Kidney (tissue), 14 donors: ENCODE measurements around the gene HFM1. TPM values are rescaled to one million over a fixed set of nuclear protein-coding genes. Genes with fewer than 3 reads are reported as not detected.

Source experiments
- DNase-seq, 5 donors: peaks; one replicate each; pipeline ENCODE4 v3.0.0-alpha.2; 2013 to 2020
- FAIRE-seq: peaks from 2 replicates; lab custom pipeline; 2012; peaks lifted over from hg19 to GRCh38; lab: Jason Lieb, UNC
- H3K27ac ChIP-seq, 2 donors: one replicate each; pipeline ENCODE4 v1.7.0; 2013; ENCODE audit warnings: low read depth in 2 of 2, low read length in 2 of 2, inconsistent platforms in 1 of 2
- H3K27me3 ChIP-seq: one replicate; pipeline ENCODE4 v1.7.1; 2013; ENCODE audit warnings: low read length, inconsistent platforms; ENCODE audit not compliant: control insufficient read depth, insufficient read depth
- H3K36me3 ChIP-seq, 3 donors: one replicate each; pipeline versions ENCODE4 v1.7.0 to v1.7.1; 2013; ENCODE audit warnings: low read length in 3 of 3, control low read depth in 1 of 3, inconsistent platforms in 1 of 3; ENCODE audit not compliant: insufficient read depth in 3 of 3, control insufficient read depth in 2 of 3
- H3K4me1 ChIP-seq, 3 donors: one replicate each; pipeline versions ENCODE4 v1.7.0 to v1.7.1; 2013; ENCODE audit warnings: low read length in 3 of 3, inconsistent platforms in 1 of 3, low read depth in 1 of 3; ENCODE audit not compliant: control insufficient read depth in 2 of 3, insufficient read depth in 2 of 3
- H3K4me3 ChIP-seq, 3 donors: one replicate each; pipeline versions ENCODE4 v1.7.0 to v1.8.1; 2013; ENCODE audit warnings: low read length in 3 of 3, control low read depth in 1 of 3, inconsistent platforms in 1 of 3
- H3K9ac ChIP-seq, 3 donors: one replicate each; pipeline versions ENCODE4 v1.7.0 to v1.7.1; 2013; ENCODE audit warnings: low read length in 3 of 3, control low read depth in 1 of 3, inconsistent platforms in 1 of 3
- H3K9me3 ChIP-seq, 3 donors: one replicate each; pipeline versions ENCODE4 v1.7.0 to v1.7.1; 2013; ENCODE audit warnings: low read length in 3 of 3, control low read depth in 1 of 3, inconsistent platforms in 1 of 3; ENCODE audit not compliant: control insufficient read depth in 2 of 3, insufficient read depth in 1 of 3
- intact Hi-C: fragments of 100-400 bp; cut with DNase I; formaldehyde crosslinking; loops from one replicate; pipeline ENCODE4 v1.11.1; 2022
- polyA plus RNA-seq: library from polyadenylated mRNA; stranded (reverse); fragments of 350-450 nt; fragmentation: Illumina TruSeq; extraction: RNeasy Lipid Tissue Mini Kit (QIAGEN cat#74804); gene quantifications from one replicate; pipeline ENCODE4 v1.2.3, GENCODE V29; 2014; ENCODE audit warnings: low read depth, low replicate concordance; ENCODE audit not compliant: insufficient read depth
- total RNA-seq: library from RNA; stranded (reverse); fragmentation: NEBNext Ultra II Directional; extraction: Animal tissue kit (Norgen Biotek cat#: 25700); gene quantifications from one replicate; pipeline ENCODE4 v1.2.1, GENCODE V29; 2021
- TF ChIP-seq, protein P1 (sequence below): IDR thresholded peaks from 3 replicates; pipeline ENCODE4 v1.5.1; 2012; ENCODE audit warnings: mild to moderate bottlenecking, moderate library complexity, borderline replicate concordance; ENCODE audit not compliant: insufficient read depth; ENCODE audit errors: extremely low read depth
- donor health status: control.
- donor health status: control.
- donor health status: control.
- donor health status: control.
- donor health status: control.
- donor health status: DM: yes; HTN: yes; CAD: no.
- donor health status: Normal renal cell carcinoma (clear cell type).

Gene HFM1
- total and polyA plus RNA-seq, 2 donors from 2014 or later, result 1.2 TPM

DNA sequence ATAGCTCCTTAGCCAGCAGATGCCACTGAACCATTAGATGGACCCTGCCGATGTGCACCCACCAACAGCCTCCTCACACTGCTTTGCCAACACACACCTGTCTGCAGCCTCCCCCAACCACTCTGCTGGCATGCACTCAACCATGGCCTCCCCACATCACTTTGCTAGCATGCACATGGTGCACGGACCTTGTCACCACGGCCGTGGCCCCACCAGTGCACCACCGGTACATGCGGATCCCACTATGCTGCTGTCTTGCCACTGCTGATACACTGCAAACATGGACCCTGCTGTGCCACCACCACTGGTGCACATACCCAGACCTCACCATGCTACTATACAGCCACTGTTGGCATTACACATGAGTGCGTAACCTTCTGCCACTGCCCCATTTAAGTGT, 66.1 kb downstream of the HFM1 start:
- H3K9ac ChIP-seq, result no peak overlapping the region
- intact Hi-C loops, result no loop called here
- H3K4me1 ChIP-seq, result no peaks in the 10 kb centered on the region
- H3K27ac ChIP-seq, result no peak overlapping the region
- no peaks in the 10 kb centered on the region for H3K27me3 ChIP-seq
- peaks cover 0 to 4% (median 0%) of the 10 kb centered on the region in 3 donors for H3K36me3 ChIP-seq
- FAIRE-seq, result no peak
- H3K4me3 ChIP-seq, result no peak overlapping the region
- H3K9me3 ChIP-seq, result no peaks in the 10 kb centered on the region
- TF ChIP-seq, protein P1, sequence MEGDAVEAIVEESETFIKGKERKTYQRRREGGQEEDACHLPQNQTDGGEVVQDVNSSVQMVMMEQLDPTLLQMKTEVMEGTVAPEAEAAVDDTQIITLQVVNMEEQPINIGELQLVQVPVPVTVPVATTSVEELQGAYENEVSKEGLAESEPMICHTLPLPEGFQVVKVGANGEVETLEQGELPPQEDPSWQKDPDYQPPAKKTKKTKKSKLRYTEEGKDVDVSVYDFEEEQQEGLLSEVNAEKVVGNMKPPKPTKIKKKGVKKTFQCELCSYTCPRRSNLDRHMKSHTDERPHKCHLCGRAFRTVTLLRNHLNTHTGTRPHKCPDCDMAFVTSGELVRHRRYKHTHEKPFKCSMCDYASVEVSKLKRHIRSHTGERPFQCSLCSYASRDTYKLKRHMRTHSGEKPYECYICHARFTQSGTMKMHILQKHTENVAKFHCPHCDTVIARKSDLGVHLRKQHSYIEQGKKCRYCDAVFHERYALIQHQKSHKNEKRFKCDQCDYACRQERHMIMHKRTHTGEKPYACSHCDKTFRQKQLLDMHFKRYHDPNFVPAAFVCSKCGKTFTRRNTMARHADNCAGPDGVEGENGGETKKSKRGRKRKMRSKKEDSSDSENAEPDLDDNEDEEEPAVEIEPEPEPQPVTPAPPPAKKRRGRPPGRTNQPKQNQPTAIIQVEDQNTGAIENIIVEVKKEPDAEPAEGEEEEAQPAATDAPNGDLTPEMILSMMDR, result no peak
- peak in 1 of 5 donors; percentile 45 for DNase-seq

DNA sequence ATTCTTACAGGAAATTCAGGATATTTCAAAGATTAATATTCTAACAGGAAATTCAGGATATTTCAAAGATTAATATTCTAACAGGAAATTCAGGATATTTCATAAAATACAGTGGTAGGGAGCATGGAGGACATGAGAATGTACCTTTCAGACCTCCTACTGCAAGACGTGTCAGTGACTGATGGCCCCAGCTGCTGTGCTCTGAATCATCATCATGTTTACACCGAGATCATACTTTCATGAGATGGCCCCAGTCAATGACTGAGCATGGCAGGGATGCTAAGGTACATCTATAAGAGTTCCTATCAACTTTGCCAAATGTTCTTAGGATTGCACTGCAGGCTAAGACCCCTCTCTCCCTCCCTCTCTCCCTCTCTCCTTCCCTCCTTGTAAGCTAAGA, 69.0 kb downstream of the HFM1 start:
- intact Hi-C loops, result no loop called here
- Histone ChIP-seq H3K9ac (no peak overlapping the region), H3K4me1 (no peaks in the 10 kb centered on the region), H3K4me3 (no peak overlapping the region), H3K27ac (no peak overlapping the region), H3K36me3 (peaks cover 0 to 4% (median 0%) of the 10 kb centered on the region in 3 donors), H3K9me3 (peaks cover 0 to 4% (median 2%) of the 10 kb centered on the region in 3 donors), H3K27me3 (no peaks in the 10 kb centered on the region)
- FAIRE-seq (no peak), DNase-seq (no peak)
- TF ChIP-seq, protein P1, result no peak

DNA sequence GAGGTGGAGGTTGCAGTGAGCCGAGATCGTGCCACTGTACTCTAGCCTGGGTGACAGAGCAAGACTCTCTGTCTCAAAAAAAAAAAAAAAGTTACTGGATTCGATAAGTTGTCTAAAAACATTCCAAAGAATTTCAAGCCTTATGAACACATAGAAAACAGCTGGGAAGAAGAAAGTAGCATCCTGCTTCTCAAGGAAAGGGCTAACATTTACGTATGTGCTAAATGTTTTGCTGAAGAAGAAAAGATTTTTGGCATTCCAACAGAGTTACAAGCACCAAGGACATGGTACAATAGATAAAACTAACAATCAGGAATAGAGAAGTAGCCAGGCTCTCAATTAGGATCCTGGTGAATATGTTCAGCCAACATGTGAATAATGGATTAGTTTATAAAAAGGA, 69.8 kb downstream of the HFM1 start:
- no peak overlapping the region for H3K4me3 ChIP-seq
- intact Hi-C loops, result no loop called here
- TF ChIP-seq, protein P1, result no peak
- no peaks in the 10 kb centered on the region for H3K27me3 ChIP-seq
- H3K9ac ChIP-seq, result no peak overlapping the region
- DNase-seq (no peak), FAIRE-seq (no peak)
- H3K36me3 ChIP-seq, result peaks cover 0 to 4% (median 0%) of the 10 kb centered on the region in 3 donors
- no peak overlapping the region for H3K27ac ChIP-seq
- no peaks in the 10 kb centered on the region for H3K4me1 ChIP-seq
- H3K9me3 ChIP-seq, result peaks cover 0 to 4% (median 2%) of the 10 kb centered on the region in 3 donors

- FAIRE-seq (no peak), DNase-seq (no peak)
- Histone ChIP-seq H3K9ac (no peak overlapping the region), H3K9me3 (no peaks in the 10 kb centered on the region), H3K27ac (no peak overlapping the region), H3K4me3 (no peak overlapping the region), H3K4me1 (no peaks in the 10 kb centered on the region), H3K36me3 (no peaks in the 10 kb centered on the region), H3K27me3 (no peaks in the 10 kb centered on the region)
- intact Hi-C loops, result no loop called here
- TF ChIP-seq, protein P1, result no peak
These were observed 79.2 kb downstream of the HFM1 start for GRCh38 chr1:91325456-91325855.
